SU-DHL-6 (cell line): ENCODE measurements around the gene KRT222.

Source experiments
- H2AFZ ChIP-seq: fragments of 200-600 bp; sonication (generic); 2 replicates; pipeline ENCODE4 v1.6.1; 2014; ENCODE audit warnings: low read depth, mild to moderate bottlenecking, moderate library complexity, mixed read lengths, antibody characterized with exemption, low read length; ENCODE audit not compliant: severe bottlenecking
- H3F3A ChIP-seq: fragments of 200-600 bp; shearing (Covaris generic); 2 replicates; pipeline ENCODE4 v1.6.0; 2016; ENCODE audit warnings: antibody characterized with exemption, mild to moderate bottlenecking; ENCODE audit not compliant: insufficient read depth
- H3K27ac ChIP-seq: fragments of 200-600 bp; sonication (generic); 2 replicates; pipeline ENCODE4 v1.5.1; 2016; ENCODE audit warnings: low read depth, mild to moderate bottlenecking, low read length, moderate library complexity, mixed read lengths
- H3K27me3 ChIP-seq: fragments of 200-600 bp; sonication (generic), shearing (Covaris generic); 2 replicates; pipeline ENCODE4 v1.6.0; 2014; ENCODE audit warnings: mild to moderate bottlenecking, low read length
- H3K36me3 ChIP-seq: fragments of 200-600 bp; sonication (generic); 2 replicates; pipeline ENCODE4 v1.6.1; 2014; ENCODE audit warnings: mild to moderate bottlenecking, low read length, mixed read lengths
- H3K4me2 ChIP-seq: fragments of 300-600, 200-600 bp; shearing (Covaris generic), sonication (generic); 2 replicates; pipeline ENCODE4 v1.6.0; 2014; ENCODE audit warnings: low read length, low read depth, mild to moderate bottlenecking; ENCODE audit not compliant: poor library complexity, severe bottlenecking
- H3K4me3 ChIP-seq: fragments of 200-600 bp; sonication (generic); 2 replicates; pipeline ENCODE4 v1.5.1; 2014; ENCODE audit warnings: antibody characterized with exemption, low read length, mild to moderate bottlenecking, mixed read lengths; ENCODE audit not compliant: insufficient read depth, poor library complexity, severe bottlenecking
- H3K79me2 ChIP-seq: fragments of 200-600 bp; sonication (generic); 2 replicates; pipeline ENCODE4 v1.6.1; 2014; ENCODE audit warnings: mild to moderate bottlenecking, low read length, moderate library complexity; ENCODE audit not compliant: insufficient read depth
- H3K9ac ChIP-seq: fragments of 200-600 bp; sonication (generic); 2 replicates; pipeline ENCODE4 v1.7.0; 2014; ENCODE audit warnings: mild to moderate bottlenecking, low read length
- H3K9me2 ChIP-seq: fragments of 200-600 bp; sonication (generic); replicated peaks from 2 replicates; pipeline ENCODE4 v1.6.1; 2014; ENCODE audit warnings: low read length; ENCODE audit not compliant: insufficient read depth
- H3K9me3 ChIP-seq: fragments of 200-600 bp; sonication (generic); 2 replicates; pipeline ENCODE4 v1.6.1; 2014; ENCODE audit warnings: low read length, mixed read lengths; ENCODE audit not compliant: insufficient read depth
- H4K20me1 ChIP-seq: fragments of 200-600 bp; sonication (generic); 2 replicates; pipeline ENCODE4 v1.6.1; 2014; ENCODE audit warnings: low read depth, mild to moderate bottlenecking, antibody characterized with exemption, low read length, moderate library complexity, mixed read lengths
- EZH2phosphoT487 ChIP-seq: fragments of 200-600 bp; sonication (generic), shearing (Covaris generic); conservative IDR thresholded peaks from 2 replicates; pipeline ENCODE4 v1.6.1; 2018; ENCODE audit warnings: mild to moderate bottlenecking, antibody characterized with exemption, low read length, moderate library complexity, mixed read lengths
- TF ChIP-seq, protein P1 (sequence below): fragments of 200-600 bp; sonication (generic); IDR thresholded peaks from one replicate; pipeline ENCODE4 v1.5.1; 2017; ENCODE audit warnings: antibody characterized with exemption, mild to moderate bottlenecking, low read length, moderate library complexity; ENCODE audit not compliant: insufficient read depth, poor library complexity, severe bottlenecking

KRT222 gene

DNA sequence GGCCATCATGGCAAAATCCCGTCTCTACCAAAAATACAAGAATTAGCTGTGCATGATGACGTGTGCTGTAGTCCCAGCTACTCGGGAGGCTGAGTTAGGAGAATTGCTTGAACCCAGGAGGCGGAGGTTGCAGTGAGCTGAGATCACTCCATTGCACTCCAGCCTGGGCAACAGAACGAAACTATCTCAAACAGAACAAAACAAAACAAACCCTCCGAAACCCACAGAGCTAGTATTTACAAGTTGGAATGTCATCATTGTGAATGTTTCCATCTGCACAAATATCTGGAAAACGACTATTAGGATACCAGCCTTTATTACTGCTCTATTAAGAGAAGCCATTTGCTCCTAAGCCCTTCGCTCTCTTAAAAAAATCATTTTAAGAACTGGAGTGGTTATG, 43.4 kb downstream of the KRT222 start:
- Histone ChIP-seq H2AFZ (no peak overlapping the region), H3K9me3 (no peaks in the 10 kb centered on the region), H3K9ac (no peak overlapping the region), H3K36me3 (no peaks in the 10 kb centered on the region), H4K20me1 (no peaks in the 10 kb centered on the region), H3K4me2 (no peak overlapping the region), H3F3A (peaks cover 11% of the 10 kb centered on the region; the same call in 1 of the 2 replicates), H3K9me2 (no peaks in the 10 kb centered on the region), H3K4me3 (no peak overlapping the region), H3K27me3 (no peaks in the 10 kb centered on the region), H3K27ac (no peak overlapping the region), H3K79me2 (no peaks in the 10 kb centered on the region)
- TF ChIP-seq, protein P1, sequence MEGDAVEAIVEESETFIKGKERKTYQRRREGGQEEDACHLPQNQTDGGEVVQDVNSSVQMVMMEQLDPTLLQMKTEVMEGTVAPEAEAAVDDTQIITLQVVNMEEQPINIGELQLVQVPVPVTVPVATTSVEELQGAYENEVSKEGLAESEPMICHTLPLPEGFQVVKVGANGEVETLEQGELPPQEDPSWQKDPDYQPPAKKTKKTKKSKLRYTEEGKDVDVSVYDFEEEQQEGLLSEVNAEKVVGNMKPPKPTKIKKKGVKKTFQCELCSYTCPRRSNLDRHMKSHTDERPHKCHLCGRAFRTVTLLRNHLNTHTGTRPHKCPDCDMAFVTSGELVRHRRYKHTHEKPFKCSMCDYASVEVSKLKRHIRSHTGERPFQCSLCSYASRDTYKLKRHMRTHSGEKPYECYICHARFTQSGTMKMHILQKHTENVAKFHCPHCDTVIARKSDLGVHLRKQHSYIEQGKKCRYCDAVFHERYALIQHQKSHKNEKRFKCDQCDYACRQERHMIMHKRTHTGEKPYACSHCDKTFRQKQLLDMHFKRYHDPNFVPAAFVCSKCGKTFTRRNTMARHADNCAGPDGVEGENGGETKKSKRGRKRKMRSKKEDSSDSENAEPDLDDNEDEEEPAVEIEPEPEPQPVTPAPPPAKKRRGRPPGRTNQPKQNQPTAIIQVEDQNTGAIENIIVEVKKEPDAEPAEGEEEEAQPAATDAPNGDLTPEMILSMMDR, result no peak
- TF ChIP-seq EZH2phosphoT487, result no peak

DNA sequence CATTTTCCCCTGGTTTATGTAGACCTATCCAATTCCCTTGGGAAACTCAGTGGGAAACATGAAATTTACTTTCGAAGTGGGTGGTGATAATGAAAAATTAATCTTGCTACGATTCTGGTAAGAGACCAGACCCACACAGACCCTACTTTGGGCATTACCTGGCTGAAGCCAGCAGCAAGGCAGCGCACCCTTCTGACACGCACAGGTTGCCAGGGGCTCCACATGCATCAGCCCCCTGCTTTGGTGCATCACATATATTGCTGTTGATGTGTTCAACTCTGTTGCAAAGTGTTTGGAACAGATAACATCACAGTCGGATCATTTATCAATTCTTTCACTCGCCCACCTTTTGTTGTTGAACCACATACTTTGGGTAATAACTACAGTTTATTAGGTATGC, 44.0 kb downstream of the KRT222 start:
- no peaks in the 10 kb centered on the region for H3K9me2 ChIP-seq
- no peak overlapping the region for H3K27ac ChIP-seq

DNA sequence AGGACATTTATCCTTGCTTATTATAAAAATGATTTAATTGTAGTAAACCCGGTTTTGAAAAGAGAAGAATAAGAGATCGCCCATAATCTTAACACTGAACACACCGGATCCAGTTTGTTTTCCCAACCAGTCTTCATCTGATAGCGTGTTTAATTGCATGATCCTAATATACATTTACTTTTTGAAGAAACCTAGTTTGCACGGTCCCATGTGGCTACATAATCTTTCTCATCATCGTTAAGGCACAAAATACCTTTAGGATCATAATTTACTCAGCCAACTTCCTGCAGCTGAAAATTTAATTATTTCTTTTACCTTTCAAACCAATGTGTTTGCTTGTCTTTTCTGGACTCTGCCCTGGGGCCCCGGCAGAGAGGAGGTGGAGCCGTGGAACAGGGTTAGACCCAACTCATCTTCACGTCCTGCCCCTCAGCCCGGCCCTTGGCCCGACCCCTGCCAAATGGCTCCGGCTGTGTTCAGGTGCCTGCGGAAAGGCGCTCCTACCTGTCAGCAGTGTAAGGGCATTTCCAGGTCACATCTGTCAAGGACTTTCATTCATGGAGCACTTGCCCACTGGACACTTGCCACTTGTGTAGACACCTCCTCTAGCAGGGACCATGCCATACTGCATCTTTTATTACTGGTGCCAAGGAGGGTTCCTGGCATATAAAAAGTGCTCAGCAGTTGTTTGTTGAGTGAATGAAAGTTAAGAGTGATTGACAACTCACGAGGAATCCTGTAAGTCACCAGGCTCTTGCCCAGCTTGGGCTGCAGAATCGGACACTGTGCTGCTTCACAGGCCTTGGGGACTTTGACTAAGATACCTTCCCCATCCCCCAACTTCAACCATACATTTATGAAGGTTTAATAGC, 46.0 kb downstream of the KRT222 start:
- H3K36me3 ChIP-seq, result no peaks in the 10 kb centered on the region
- H3K9ac ChIP-seq, result no peak overlapping the region
- H3K27me3 ChIP-seq, result no peaks in the 10 kb centered on the region
- no peaks in the 10 kb centered on the region for H3K9me3 ChIP-seq
- no peak overlapping the region for H2AFZ ChIP-seq
- no peak overlapping the region for H3K4me3 ChIP-seq
- H3K27ac ChIP-seq, result no peak overlapping the region
- H3F3A ChIP-seq, result no peaks in the 10 kb centered on the region; the same call in 1 of the 2 replicates
- no peaks in the 10 kb centered on the region for H3K79me2 ChIP-seq
- no peaks in the 10 kb centered on the region for H4K20me1 ChIP-seq
- H3K4me2 ChIP-seq, result no peak overlapping the region
- no peaks in the 10 kb centered on the region for H3K9me2 ChIP-seq
- TF ChIP-seq, protein P1, result no peak
- TF ChIP-seq EZH2phosphoT487, result no peak

More for the DNA sequence above, 44.0 kb downstream of the KRT222 start:
- H3F3A ChIP-seq, result peaks cover 11% of the 10 kb centered on the region; the same call in 1 of the 2 replicates
- H3K79me2 ChIP-seq, result no peaks in the 10 kb centered on the region
- H3K9ac ChIP-seq, result no peak overlapping the region
- H3K9me3 ChIP-seq, result no peaks in the 10 kb centered on the region
- H3K36me3 ChIP-seq, result no peaks in the 10 kb centered on the region
- no peak for TF ChIP-seq EZH2phosphoT487
- TF ChIP-seq, protein P1, result no peak
- no peak overlapping the region for H2AFZ ChIP-seq
- no peaks in the 10 kb centered on the region for H3K27me3 ChIP-seq
- no peak overlapping the region for H3K4me2 ChIP-seq
- no peaks in the 10 kb centered on the region for H4K20me1 ChIP-seq
- H3K4me3 ChIP-seq, result no peak overlapping the region
